SU-DHL-6 (cell line): ENCODE data around the gene SKAP2.

Source experiments
- H2AFZ ChIP-seq: fragments of 200-600 bp; sonication (generic); 2 replicates; pipeline ENCODE4 v1.6.1; 2014; ENCODE audit warnings: low read depth, mild to moderate bottlenecking, moderate library complexity, mixed read lengths, antibody characterized with exemption, low read length; ENCODE audit not compliant: severe bottlenecking
- H3F3A ChIP-seq: fragments of 200-600 bp; shearing (Covaris generic); 2 replicates; pipeline ENCODE4 v1.6.0; 2016; ENCODE audit warnings: antibody characterized with exemption, mild to moderate bottlenecking; ENCODE audit not compliant: insufficient read depth
- H3K27ac ChIP-seq: fragments of 200-600 bp; sonication (generic); 2 replicates; pipeline ENCODE4 v1.5.1; 2016; ENCODE audit warnings: low read depth, mild to moderate bottlenecking, low read length, moderate library complexity, mixed read lengths
- H3K27me3 ChIP-seq: fragments of 200-600 bp; sonication (generic), shearing (Covaris generic); 2 replicates; pipeline ENCODE4 v1.6.0; 2014; ENCODE audit warnings: mild to moderate bottlenecking, low read length
- H3K36me3 ChIP-seq: fragments of 200-600 bp; sonication (generic); 2 replicates; pipeline ENCODE4 v1.6.1; 2014; ENCODE audit warnings: mild to moderate bottlenecking, low read length, mixed read lengths
- H3K4me2 ChIP-seq: fragments of 300-600, 200-600 bp; shearing (Covaris generic), sonication (generic); 2 replicates; pipeline ENCODE4 v1.6.0; 2014; ENCODE audit warnings: low read length, low read depth, mild to moderate bottlenecking; ENCODE audit not compliant: poor library complexity, severe bottlenecking
- H3K4me3 ChIP-seq: fragments of 200-600 bp; sonication (generic); 2 replicates; pipeline ENCODE4 v1.5.1; 2014; ENCODE audit warnings: antibody characterized with exemption, low read length, mild to moderate bottlenecking, mixed read lengths; ENCODE audit not compliant: insufficient read depth, poor library complexity, severe bottlenecking
- H3K79me2 ChIP-seq: fragments of 200-600 bp; sonication (generic); 2 replicates; pipeline ENCODE4 v1.6.1; 2014; ENCODE audit warnings: mild to moderate bottlenecking, low read length, moderate library complexity; ENCODE audit not compliant: insufficient read depth
- H3K9ac ChIP-seq: fragments of 200-600 bp; sonication (generic); 2 replicates; pipeline ENCODE4 v1.7.0; 2014; ENCODE audit warnings: mild to moderate bottlenecking, low read length
- H3K9me2 ChIP-seq: fragments of 200-600 bp; sonication (generic); replicated peaks from 2 replicates; pipeline ENCODE4 v1.6.1; 2014; ENCODE audit warnings: low read length; ENCODE audit not compliant: insufficient read depth
- H3K9me3 ChIP-seq: fragments of 200-600 bp; sonication (generic); 2 replicates; pipeline ENCODE4 v1.6.1; 2014; ENCODE audit warnings: low read length, mixed read lengths; ENCODE audit not compliant: insufficient read depth
- H4K20me1 ChIP-seq: fragments of 200-600 bp; sonication (generic); 2 replicates; pipeline ENCODE4 v1.6.1; 2014; ENCODE audit warnings: low read depth, mild to moderate bottlenecking, antibody characterized with exemption, low read length, moderate library complexity, mixed read lengths
- EZH2phosphoT487 ChIP-seq: fragments of 200-600 bp; sonication (generic), shearing (Covaris generic); conservative IDR thresholded peaks from 2 replicates; pipeline ENCODE4 v1.6.1; 2018; ENCODE audit warnings: mild to moderate bottlenecking, antibody characterized with exemption, low read length, moderate library complexity, mixed read lengths
- TF ChIP-seq, protein P1 (sequence below): fragments of 200-600 bp; sonication (generic); IDR thresholded peaks from one replicate; pipeline ENCODE4 v1.5.1; 2017; ENCODE audit warnings: antibody characterized with exemption, mild to moderate bottlenecking, low read length, moderate library complexity; ENCODE audit not compliant: insufficient read depth, poor library complexity, severe bottlenecking

SKAP2 gene

DNA sequence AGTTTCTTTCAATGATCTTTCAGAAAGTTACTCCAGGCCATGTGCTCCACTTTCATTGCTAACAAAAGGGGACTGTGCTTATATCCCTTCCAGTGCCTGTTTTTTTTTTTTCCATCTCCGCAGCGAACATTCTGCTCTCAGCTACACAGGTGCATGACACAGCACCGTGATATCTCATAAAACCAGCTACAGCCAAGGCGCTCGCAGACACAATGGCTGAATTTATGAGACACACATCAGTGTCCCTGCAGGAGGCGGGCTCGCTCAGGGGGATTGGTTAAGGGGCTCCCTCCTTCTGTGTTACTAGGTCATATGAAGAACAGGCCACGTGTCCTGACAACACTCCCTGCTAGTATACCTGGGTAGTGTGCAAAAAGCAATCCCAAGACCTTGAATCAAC is 245.5 kb downstream of the SKAP2 start:
- Histone ChIP-seq H3K9me3 (no peaks in the 10 kb centered on the region), H3K4me2 (no peak overlapping the region), H3K27me3 (no peaks in the 10 kb centered on the region), H3K9ac (no peak overlapping the region), H3K27ac (no peak overlapping the region), H3K36me3 (no peaks in the 10 kb centered on the region), H3K79me2 (no peaks in the 10 kb centered on the region), H3K4me3 (no peak overlapping the region), H3K9me2 (no peaks in the 10 kb centered on the region), H4K20me1 (no peaks in the 10 kb centered on the region), H3F3A (no peaks in the 10 kb centered on the region), H2AFZ (no peak overlapping the region)
- TF ChIP-seq, protein P1, sequence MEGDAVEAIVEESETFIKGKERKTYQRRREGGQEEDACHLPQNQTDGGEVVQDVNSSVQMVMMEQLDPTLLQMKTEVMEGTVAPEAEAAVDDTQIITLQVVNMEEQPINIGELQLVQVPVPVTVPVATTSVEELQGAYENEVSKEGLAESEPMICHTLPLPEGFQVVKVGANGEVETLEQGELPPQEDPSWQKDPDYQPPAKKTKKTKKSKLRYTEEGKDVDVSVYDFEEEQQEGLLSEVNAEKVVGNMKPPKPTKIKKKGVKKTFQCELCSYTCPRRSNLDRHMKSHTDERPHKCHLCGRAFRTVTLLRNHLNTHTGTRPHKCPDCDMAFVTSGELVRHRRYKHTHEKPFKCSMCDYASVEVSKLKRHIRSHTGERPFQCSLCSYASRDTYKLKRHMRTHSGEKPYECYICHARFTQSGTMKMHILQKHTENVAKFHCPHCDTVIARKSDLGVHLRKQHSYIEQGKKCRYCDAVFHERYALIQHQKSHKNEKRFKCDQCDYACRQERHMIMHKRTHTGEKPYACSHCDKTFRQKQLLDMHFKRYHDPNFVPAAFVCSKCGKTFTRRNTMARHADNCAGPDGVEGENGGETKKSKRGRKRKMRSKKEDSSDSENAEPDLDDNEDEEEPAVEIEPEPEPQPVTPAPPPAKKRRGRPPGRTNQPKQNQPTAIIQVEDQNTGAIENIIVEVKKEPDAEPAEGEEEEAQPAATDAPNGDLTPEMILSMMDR, result no peak
- TF ChIP-seq EZH2phosphoT487, result no peak

DNA sequence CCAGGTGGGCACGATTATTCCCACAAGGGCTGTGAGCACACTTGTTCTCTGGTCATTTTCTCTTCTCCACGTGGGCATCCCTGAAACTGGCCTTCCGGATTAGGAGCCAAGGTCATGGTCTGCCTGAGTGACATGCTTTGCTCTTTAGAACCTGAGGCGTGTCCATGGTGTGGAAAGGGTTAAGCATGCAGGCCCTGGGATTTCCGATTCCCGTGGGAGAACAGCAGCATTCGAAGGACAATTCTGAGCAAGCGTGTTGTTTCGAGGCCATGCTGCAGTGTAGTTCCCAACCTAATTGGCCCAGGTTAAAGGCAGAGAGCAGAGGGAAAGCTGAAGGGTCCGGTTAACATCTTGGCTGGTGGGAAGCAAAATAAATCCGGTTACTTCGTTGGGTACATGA is 245.9 kb downstream of the SKAP2 start:
- no peaks in the 10 kb centered on the region for H3K79me2 ChIP-seq
- no peak overlapping the region for H3K9ac ChIP-seq
- no peaks in the 10 kb centered on the region for H3F3A ChIP-seq
- H3K27me3 ChIP-seq, result no peaks in the 10 kb centered on the region
- H3K4me3 ChIP-seq, result no peak overlapping the region
- H2AFZ ChIP-seq, result no peak overlapping the region
- H3K27ac ChIP-seq, result no peak overlapping the region
- TF ChIP-seq EZH2phosphoT487, result no peak
- TF ChIP-seq, protein P1, result no peak
- no peaks in the 10 kb centered on the region for H3K9me2 ChIP-seq
- no peaks in the 10 kb centered on the region for H3K9me3 ChIP-seq
- H4K20me1 ChIP-seq, result no peaks in the 10 kb centered on the region
- no peak overlapping the region for H3K4me2 ChIP-seq
- no peaks in the 10 kb centered on the region for H3K36me3 ChIP-seq
